B cell (primary cell): ENCODE measurements around the gene HOPX. TPM values are rescaled to one million over a fixed set of nuclear protein-coding genes. Genes with fewer than 3 reads are reported as not detected.

Experiments
- ATAC-seq: fragments of 200-7000 bp; cut with Tn5 transposase; one replicate; pipeline ENCODE4 v1.10.0; 2021; ENCODE audit warnings: low read depth, mild to moderate bottlenecking, moderate number of reproducible peaks, moderate library complexity
- CTCF ChIA-PET: fragments of 350-600 bp; sonication (Branson Sonifier 250); formaldehyde crosslinking; loops from one replicate; lab custom pipeline; 2021; ENCODE audit warnings: antibody characterized with exemption, inconsistent platforms; lab: Charles Lee
- POLR2A ChIA-PET: fragments of 350-600 bp; sonication (Branson Sonifier 250); formaldehyde crosslinking; loops from one replicate; lab custom pipeline; 2021; ENCODE audit warnings: antibody characterized with exemption; lab: Charles Lee
- DNase-seq: peaks from one replicate; pipeline ENCODE4 v3.0.0; 2013
- H2AFZ ChIP-seq: 2 replicates; pipeline ENCODE4 v1.6.1; 2012; ENCODE audit warnings: mild to moderate bottlenecking, low read depth, low read length; ENCODE audit not compliant: insufficient read depth, poor library complexity, severe bottlenecking
- H3K27ac ChIP-seq, 2 donors: 1 replicate in 1 of 2; 2 replicates in 1 of 2; pipeline ENCODE4 v1.5.1; 2012 to 2013; ENCODE audit warnings: low read length in 2 of 2, mild to moderate bottlenecking in 2 of 2, moderate library complexity in 1 of 2
- H3K27me3 ChIP-seq, 4 experiments: fragments of 200-600 bp in 1 of 4; sonication (generic) in 1 of 4; replicated peaks in 1 of 4; 1 replicate in 2 of 4; 2 replicates in 2 of 4; pipeline versions ENCODE4 v1.6.1 to v1.7.0; 2013 to 2016; ENCODE audit warnings: low read length in 3 of 4, mild to moderate bottlenecking in 2 of 4, mixed read lengths in 1 of 4, moderate library complexity in 1 of 4; ENCODE audit not compliant: insufficient read depth in 4 of 4, control insufficient read depth in 3 of 4; ENCODE audit errors: control extremely low read depth in 1 of 4
- H3K36me3 ChIP-seq, 2 experiments: replicated peaks in 1 of 2; 1 replicate in 1 of 2; 2 replicates in 1 of 2; pipeline versions ENCODE4 v1.6.1 to v1.7.1; 2013; ENCODE audit warnings: low read length in 1 of 2; ENCODE audit not compliant: insufficient read depth in 2 of 2, control insufficient read depth in 1 of 2; ENCODE audit errors: control extremely low read depth in 1 of 2, extremely low read depth in 1 of 2
- H3K4me1 ChIP-seq, 2 donors: fragments of 200-600 bp in 1 of 2; sonication (generic) in 1 of 2; 1 replicate in 1 of 2; 2 replicates in 1 of 2; pipeline versions ENCODE4 v1.5.1 to v1.6.1; 2013 to 2017; ENCODE audit warnings: low read length in 2 of 2; ENCODE audit not compliant: control insufficient read depth in 2 of 2, insufficient read depth in 2 of 2
- H3K4me2 ChIP-seq: replicated peaks from 2 replicates; pipeline ENCODE3; 2012; ENCODE audit warnings: mild to moderate bottlenecking, low read depth, low read length; ENCODE audit not compliant: poor library complexity, severe bottlenecking
- H3K4me3 ChIP-seq, 5 experiments: fragments of 200-600 bp in 1 of 5; sonication (generic) in 1 of 5; 1 replicate in 3 of 5; 2 replicates in 2 of 5; pipeline versions ENCODE4 v1.5.1 to v1.7.0; 2011 to 2016; ENCODE audit warnings: low read length in 4 of 5, mild to moderate bottlenecking in 4 of 5, low read depth in 2 of 5, control low read depth in 1 of 5, moderate library complexity in 1 of 5; ENCODE audit not compliant: insufficient read depth in 1 of 5; ENCODE audit errors: control extremely low read depth in 1 of 5, extremely low read depth in 1 of 5
- H3K79me2 ChIP-seq: fragments of 200-600 bp; sonication (generic); one replicate; pipeline ENCODE4 v1.6.0; 2016; ENCODE audit warnings: low read length; ENCODE audit not compliant: control insufficient read depth, insufficient read depth
- H3K9ac ChIP-seq: fragments of 200-600 bp; sonication (generic); 2 replicates; pipeline ENCODE4 v1.6.1; 2017; ENCODE audit warnings: mild to moderate bottlenecking, low read length, moderate library complexity
- H3K9me3 ChIP-seq, 3 donors: one replicate each; pipeline versions ENCODE4 v1.6.1 to v1.7.1; 2013; ENCODE audit warnings: low read length in 2 of 3; ENCODE audit not compliant: control insufficient read depth in 2 of 3, insufficient read depth in 1 of 3; ENCODE audit errors: control extremely low read depth in 1 of 3
- H4K20me1 ChIP-seq: 2 replicates; pipeline ENCODE4 v1.6.0; 2012; ENCODE audit warnings: mild to moderate bottlenecking, low read length; ENCODE audit not compliant: insufficient read depth, control insufficient read depth, poor library complexity, severe bottlenecking
- H3K27ac Mint-ChIP-seq: one replicate; pipeline ENCODE4 v1.8.0; 2021; ENCODE audit warnings: mixed read lengths
- H3K27me3 Mint-ChIP-seq: one replicate; pipeline ENCODE4 v1.8.0; 2021; ENCODE audit warnings: mixed read lengths
- H3K4me1 Mint-ChIP-seq: one replicate; pipeline ENCODE4 v1.8.0; 2021; ENCODE audit warnings: mixed read lengths
- H3K4me3 Mint-ChIP-seq: one replicate; pipeline ENCODE4 v1.8.0; 2021; ENCODE audit warnings: mixed read lengths
- H3K9me3 Mint-ChIP-seq: one replicate; pipeline ENCODE4 v1.8.0; 2022; ENCODE audit warnings: mixed read lengths; ENCODE audit not compliant: insufficient read depth
- EZH2 ChIP-seq: IDR thresholded peaks from 2 replicates; pipeline ENCODE4 v1.6.1; 2012; ENCODE audit warnings: borderline replicate concordance, low read depth, mild to moderate bottlenecking, moderate library complexity, low read length; ENCODE audit not compliant: insufficient read depth, poor library complexity, severe bottlenecking
- WGBS: methylation state at CpG from one replicate; pipeline ENCODE4 v1.1.5; 2013; ENCODE audit warnings: missing lambda C conversion rate; ENCODE audit not compliant: insufficient coverage; 5-methylcytosine and 5-hydroxymethylcytosine counted together
- intact Hi-C: fragments of 100-400 bp; cut with micrococcal nuclease; formaldehyde crosslinking; loops from one replicate; pipeline ENCODE4 v1.10.0; 2022
- polyA plus RNA-seq: library from polyadenylated mRNA; depleted of rRNA; stranded (reverse); fragments of >200 nt; gene quantifications from 2 replicates; pipeline ENCODE4 v1.2.3, GENCODE V29; 2012
- total RNA-seq, 2 donors: library from RNA; stranded (reverse); fragments of 120-200 nt in 1 of 2; gene quantifications; 1 replicate in 1 of 2; 2 replicates in 1 of 2; pipeline versions ENCODE4 v1.2.3 to v1.2.4, GENCODE V29; 2013 to 2022
- TF ChIP-seq, protein P1 (sequence below): fragments of 200-600 bp; IDR thresholded peaks from one replicate; pipeline ENCODE4 v1.8.0; 2022; ENCODE audit warnings: antibody characterized with exemption, mild to moderate bottlenecking

Gene HOPX
- total and polyA plus RNA-seq, 2 donors (not counting 1 experiment from before 2014, with no cell fraction given) = 7.4 to 29.2 TPM

DNA sequence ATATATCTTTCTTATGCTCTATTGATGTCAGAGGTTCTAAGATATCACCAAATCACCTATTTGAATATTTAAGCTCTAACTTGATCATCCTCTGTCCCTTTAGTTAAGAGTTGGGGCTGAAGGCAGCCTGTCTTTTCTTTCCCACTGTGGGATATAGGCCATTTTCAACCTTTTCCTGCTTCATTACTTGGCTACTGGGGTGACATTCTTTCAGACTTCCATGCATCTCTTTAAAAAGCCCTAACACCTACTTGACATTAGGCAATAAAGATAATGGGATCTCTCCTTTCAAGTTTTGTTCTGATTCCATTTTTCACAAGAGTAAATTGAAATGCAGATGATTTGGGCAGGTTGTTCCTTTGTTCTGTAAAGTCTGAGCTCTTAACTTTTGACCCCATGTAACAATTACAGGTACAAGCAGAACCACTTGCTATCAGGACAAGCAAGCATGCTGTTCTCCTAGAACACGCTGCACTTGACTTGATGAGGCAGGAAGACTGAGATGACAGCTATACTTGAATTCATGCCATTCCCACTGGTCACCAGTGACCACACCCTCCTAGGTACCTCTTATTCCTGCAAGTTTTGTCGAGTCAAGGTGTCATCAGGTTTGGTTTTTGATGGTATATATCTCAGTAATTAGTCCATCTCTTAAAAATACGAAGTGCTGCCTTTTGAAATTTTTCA, 18.2 kb downstream of the HOPX start:
- DNase-seq (no peak), ATAC-seq (no peak)
- Histone ChIP-seq H3K4me1 (peaks cover 0 to under 1% of the 10 kb centered on the region in 2 donors), H3K79me2 (no peaks in the 10 kb centered on the region), H3K27ac (no peak overlapping the region), H3K4me2 (no peak overlapping the region), H2AFZ (no peak overlapping the region), H3K4me3 (no peak overlapping the region), H3K9ac (no peak overlapping the region), H3K9me3 (no peaks in the 10 kb centered on the region), H4K20me1 (no peaks in the 10 kb centered on the region), H3K27me3 (peaks cover 0 to 7% (median 2%) of the 10 kb centered on the region in 4 experiments), H3K36me3 (no peaks in the 10 kb centered on the region)
- H3K27me3 Mint-ChIP-seq = peaks cover 28% of the 10 kb centered on the region
- no peak overlapping the region for H3K27ac Mint-ChIP-seq
- ChIA-PET POLR2A (no interaction called here), CTCF (interaction anchor here (1.2 kb wide), 1 partner anchor 137 kb away, joined by 3 read pairs; no protein-coding TSS in a partner anchor)
- H3K4me3 Mint-ChIP-seq = no peak overlapping the region
- no peak for TF ChIP-seq EZH2
- TF ChIP-seq, protein P1, sequence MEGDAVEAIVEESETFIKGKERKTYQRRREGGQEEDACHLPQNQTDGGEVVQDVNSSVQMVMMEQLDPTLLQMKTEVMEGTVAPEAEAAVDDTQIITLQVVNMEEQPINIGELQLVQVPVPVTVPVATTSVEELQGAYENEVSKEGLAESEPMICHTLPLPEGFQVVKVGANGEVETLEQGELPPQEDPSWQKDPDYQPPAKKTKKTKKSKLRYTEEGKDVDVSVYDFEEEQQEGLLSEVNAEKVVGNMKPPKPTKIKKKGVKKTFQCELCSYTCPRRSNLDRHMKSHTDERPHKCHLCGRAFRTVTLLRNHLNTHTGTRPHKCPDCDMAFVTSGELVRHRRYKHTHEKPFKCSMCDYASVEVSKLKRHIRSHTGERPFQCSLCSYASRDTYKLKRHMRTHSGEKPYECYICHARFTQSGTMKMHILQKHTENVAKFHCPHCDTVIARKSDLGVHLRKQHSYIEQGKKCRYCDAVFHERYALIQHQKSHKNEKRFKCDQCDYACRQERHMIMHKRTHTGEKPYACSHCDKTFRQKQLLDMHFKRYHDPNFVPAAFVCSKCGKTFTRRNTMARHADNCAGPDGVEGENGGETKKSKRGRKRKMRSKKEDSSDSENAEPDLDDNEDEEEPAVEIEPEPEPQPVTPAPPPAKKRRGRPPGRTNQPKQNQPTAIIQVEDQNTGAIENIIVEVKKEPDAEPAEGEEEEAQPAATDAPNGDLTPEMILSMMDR = no peak
- no peaks in the 10 kb centered on the region for H3K9me3 Mint-ChIP-seq
- peaks cover 4% of the 10 kb centered on the region for H3K4me1 Mint-ChIP-seq
- intact Hi-C loops = no loop called here
- WGBS = 100% methylated on average over 1 of the region's 3 CpGs

DNA sequence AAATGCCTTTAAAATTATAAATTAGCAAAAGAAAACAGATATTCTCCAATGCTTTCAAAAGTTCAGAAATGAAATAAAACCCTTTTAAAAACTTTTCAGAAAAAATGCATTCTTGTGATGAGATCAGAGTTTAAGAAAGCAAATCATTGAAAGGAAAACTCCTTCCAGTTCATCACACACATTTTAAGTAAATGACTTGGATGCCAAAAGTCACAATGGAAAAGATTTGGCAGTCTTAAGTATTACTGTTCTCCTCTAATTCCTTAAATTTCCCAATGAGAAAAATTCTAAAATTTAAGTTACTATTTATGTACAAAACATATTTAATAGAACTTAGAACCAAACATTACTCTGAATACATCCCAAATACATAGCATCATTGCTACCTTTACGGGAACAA, 21.1 kb downstream of the HOPX start:
- DNase-seq (no peak), ATAC-seq (no peak)
- Histone ChIP-seq H3K27ac (no peak overlapping the region), H3K36me3 (no peaks in the 10 kb centered on the region), H3K4me2 (no peak overlapping the region), H3K79me2 (no peaks in the 10 kb centered on the region), H2AFZ (no peak overlapping the region), H3K4me1 (peaks cover 18 to 20% of the 10 kb centered on the region in 2 donors), H4K20me1 (no peaks in the 10 kb centered on the region), H3K27me3 (peaks cover 0 to 20% (median 2%) of the 10 kb centered on the region in 4 experiments), H3K4me3 (no peak overlapping the region), H3K9ac (no peak overlapping the region), H3K9me3 (no peaks in the 10 kb centered on the region)
- Mint-ChIP-seq H3K9me3 (no peaks in the 10 kb centered on the region), H3K4me1 (peaks cover 25% of the 10 kb centered on the region), H3K4me3 (no peak overlapping the region), H3K27ac (no peak overlapping the region), H3K27me3 (peaks cover 11% of the 10 kb centered on the region)
- intact Hi-C loops = loop anchor here (5.0 kb wide), 2 partner anchors 142 to 238 kb away; no protein-coding TSS in a partner anchor
- TF ChIP-seq, protein P1 = no peak
- TF ChIP-seq EZH2 = no peak
- CTCF ChIA-PET = no interaction called here
- WGBS = no CpG with 5 or more reads among the region's 1 CpG
- POLR2A ChIA-PET = no interaction called here
